HL-60/S4 treated with retinoic acid at 250 ng/mL for 4 days and 3 days (cell line): ENCODE results near the gene ZNF710.
"Not testable (repeated sequence)": the region's sequence is repeated elsewhere in the genome, so short reads cannot be mapped to it uniquely, and the experiment has no call there.

Experiments used
- in situ Hi-C: fragments of 300-500 bp; cut with MboI; formaldehyde crosslinking; loops from 2 replicates; pipeline ENCODE4 v1.7.0; 2022; ENCODE audit warnings: low sequenced_read_pairs

Gene ZNF710

GRCh38 chr15:90099072-90099867, 98.1 kb downstream of the ZNF710 start:
- in situ Hi-C loops: loop anchor here (10.0 kb wide), 1 partner anchor 344 kb away; the partner anchor contains the start of gene MESP1

DNA sequence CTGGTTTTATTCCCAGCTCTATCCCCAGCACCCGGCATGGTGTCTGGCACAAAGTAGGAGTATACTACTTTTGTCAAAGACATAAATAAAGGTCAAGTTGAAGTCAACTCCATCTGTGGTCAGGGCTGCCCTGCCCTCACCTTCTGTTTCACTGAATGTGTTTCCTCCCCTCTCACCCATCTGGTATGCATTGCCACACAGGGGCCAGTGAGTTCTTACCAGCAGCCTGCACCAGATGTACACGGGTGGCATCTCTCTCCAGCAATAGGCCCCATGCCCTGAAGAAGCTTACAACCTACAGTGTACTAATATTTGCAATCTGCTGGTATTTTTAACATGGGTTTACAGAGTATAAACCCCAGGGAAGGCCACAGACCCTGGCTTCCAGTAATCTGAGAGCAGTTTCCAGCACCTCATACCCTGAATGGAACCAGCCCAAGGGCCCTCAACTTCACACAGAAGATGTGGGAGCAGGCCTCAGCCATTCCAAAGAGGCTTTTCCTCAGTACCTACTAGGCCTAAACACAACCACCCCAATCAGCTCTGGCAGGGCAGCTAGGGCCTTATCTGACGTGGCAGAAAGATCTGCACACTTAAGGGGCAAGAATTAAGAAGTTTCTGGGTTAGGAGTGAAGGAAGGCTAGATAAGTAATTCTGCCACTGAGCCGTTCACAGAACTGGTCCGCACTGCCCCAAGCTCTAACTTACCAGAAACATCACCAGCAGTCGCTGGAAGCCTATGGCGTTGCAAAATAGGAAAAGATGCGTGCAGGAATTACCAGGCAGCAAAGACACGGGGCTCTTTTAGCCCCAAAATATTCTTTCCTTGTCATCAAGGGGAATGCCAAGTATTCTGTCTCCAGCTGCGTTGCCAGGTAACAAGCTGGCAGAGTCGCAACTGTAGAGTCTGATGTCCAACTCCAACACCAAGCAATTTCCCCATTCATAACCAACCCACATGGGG, 99.0 kb downstream of the ZNF710 start:
- in situ Hi-C loops: loop anchor here (10.0 kb wide), 1 partner anchor 345 kb away; the partner anchor contains the start of gene MESP1

DNA sequence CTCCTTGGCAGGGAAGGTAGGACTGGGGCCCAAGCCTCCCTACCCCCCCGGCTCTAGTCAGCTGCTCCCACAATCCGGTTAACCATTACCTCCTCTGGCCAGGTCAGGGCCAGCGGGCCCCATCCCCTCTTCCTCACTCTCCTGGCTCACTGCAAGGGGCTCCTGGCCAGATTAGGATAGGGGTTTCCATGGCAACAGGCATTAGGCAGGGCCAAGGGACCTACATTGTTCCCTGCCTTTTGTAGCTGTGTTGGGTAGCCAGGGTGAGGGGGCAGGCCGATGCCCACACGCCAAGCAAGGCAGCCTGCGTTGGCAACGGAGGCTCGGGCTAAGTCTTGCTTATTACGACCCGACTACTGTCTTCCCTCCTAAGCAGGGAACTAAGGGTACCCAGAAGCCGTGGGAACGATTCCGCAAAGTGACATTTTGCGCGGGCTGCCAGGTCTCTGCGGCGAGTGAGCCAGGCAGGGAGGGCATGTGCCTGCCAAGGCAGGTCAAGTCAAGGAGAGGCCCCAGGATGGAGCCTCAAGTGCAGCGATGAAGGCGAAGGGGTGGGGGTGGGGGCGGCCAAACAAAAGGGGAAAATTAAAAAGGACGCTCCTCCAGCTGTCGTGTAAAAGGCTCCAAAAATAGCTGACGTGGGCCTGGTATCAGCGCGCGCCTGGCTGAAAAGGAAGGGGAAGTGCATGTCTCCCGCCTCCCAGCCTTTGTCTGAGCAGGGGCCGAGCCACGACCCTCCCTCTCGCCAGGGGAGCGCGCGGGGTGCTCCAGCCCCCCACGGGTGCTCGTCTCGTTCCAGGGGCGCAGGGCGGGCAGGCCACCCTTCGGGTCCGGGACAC, 100.2 kb downstream of the ZNF710 start:
- in situ Hi-C loops: no loop called here

- in situ Hi-C loops: no loop called here
Measured at GRCh38 chr15:90101969-90102890, 101.1 kb downstream of the ZNF710 start, which contains the start of gene IDH2. TSS of gene IDH2 (minus strand) at chr15:90102468. CDS start at chr15:90102390, 78 bp downstream.

GRCh38 chr15:90103701-90104329, 102.7 kb downstream of the ZNF710 start:
- in situ Hi-C loops: no loop called here

GRCh38 chr15:90104551-90104950, 103.4 kb downstream of the ZNF710 start:
- in situ Hi-C loops: no loop called here

DNA sequence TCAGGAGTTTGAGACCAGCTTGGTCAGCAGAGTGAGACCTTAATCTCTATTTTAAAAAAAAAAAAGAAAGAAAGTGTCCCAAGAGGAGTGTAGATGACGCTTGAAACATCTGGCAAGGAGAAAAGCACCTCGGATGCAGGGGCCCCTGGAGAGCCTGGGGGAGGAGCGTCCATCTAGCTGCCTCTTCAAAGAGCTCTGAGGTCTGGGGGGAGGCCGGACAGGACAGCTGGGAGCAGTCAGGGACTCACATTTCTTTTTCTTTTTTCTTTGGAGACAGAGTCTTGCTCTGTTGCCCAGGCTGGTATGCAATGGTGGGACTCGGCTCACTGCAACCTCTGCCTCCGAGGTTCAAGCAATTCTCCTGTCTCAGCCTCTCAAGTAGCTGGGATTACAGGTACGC, 104.4 kb downstream of the ZNF710 start:
- in situ Hi-C loops: no loop called here

- in situ Hi-C loops: no loop called here
Measured at GRCh38 chr15:90106522-90107117, 105.5 kb downstream of the ZNF710 start.

DNA sequence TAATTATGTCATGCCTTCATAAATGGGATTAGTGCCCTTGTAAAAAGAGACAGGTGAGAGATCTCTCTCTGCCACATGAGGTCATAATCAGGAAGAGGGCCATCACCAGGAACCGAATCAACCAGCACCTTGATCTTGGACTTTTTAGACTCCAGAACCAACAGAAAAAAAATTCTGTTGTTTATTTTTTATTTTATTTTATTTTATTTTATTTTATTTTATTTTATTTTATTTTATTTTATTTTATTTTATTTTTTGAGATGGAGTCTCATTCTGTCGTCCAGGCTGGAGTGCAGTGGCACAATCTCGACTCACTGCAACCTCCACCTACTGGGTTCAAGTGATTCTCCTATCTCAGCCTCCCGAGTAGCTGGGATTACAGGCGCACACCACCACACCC, 106.9 kb downstream of the ZNF710 start:
- in situ Hi-C loops: not testable (repeated sequence)

DNA sequence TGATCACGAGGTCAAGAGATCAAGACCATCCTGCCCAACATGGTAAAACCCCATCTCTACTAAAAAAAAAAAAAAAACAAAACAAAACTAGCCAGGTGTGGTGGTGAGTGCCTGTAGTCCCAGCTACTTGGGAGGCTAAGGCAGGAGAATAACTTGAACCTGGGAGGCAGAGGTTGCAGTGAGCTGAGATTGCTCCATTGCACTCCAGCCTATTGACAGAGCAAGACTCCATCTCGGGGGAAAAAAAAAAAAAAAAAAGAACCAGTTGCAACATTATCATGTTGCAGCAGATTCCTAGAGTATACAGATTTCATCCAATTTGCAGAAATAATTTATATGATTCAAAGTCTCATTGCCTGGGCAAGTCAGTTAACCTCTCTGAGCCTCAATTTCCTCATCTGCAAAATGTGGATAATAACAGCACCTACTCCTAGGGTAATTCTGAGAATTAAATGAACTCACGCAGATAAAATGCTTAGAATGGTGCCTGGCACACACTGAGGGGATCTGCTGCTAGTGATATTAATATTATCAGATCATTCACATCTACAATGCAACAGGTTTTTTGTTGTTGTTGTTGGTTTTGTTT, 108.1 kb downstream of the ZNF710 start:
- in situ Hi-C loops: not testable (repeated sequence)

GRCh38 chr15:90113166-90113565, 112.0 kb downstream of the ZNF710 start:
- in situ Hi-C loops: no loop called here

GRCh38 chr15:90114451-90114901, 113.4 kb downstream of the ZNF710 start:
- in situ Hi-C loops: no loop called here

DNA sequence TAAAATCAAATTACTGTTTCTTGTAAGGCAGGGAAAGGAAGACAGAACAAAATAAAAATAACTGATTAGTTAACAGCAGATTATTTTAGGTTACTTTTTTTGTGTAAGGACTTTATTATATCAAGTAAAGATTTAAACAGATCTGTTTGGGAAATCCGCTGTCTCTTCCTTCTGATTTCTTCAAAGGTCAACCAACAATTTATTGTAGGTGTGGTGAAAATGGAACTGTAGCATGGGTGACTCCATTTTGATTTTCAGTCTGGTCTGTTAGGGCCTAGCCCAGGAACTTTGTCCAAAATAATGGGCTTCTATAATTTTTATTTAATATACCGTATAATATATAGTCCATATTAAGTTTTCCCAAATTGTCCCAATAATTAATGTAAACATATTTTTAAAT, 114.7 kb downstream of the ZNF710 start:
- in situ Hi-C loops: no loop called here

- in situ Hi-C loops: no loop called here
Measured at GRCh38 chr15:90119367-90119766, 118.2 kb downstream of the ZNF710 start.

GRCh38 chr15:90121086-90121485, 120.0 kb downstream of the ZNF710 start:
- in situ Hi-C loops: no loop called here

DNA sequence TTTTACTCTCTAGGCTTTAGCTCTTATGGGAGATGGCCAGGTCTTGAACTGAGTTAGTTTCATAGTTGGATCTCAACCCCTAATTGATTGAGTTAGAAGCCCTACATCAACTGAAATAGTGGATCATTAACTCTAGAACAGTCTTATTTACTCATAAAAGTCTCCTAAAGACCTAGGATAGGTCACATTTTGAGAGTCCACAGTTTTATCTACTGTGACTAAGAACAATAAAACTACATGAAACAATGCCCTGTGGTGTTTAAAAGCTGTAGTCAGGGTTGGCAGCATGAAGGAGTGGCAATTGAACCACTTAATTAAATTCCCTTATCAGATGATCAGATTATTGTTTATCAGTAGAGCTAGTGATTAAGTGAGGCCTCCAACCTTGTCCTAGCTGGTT, 123.4 kb downstream of the ZNF710 start:
- in situ Hi-C loops: no loop called here

GRCh38 chr15:90126022-90126421, 124.9 kb downstream of the ZNF710 start:
- in situ Hi-C loops: no loop called here
